Gastroesophageal sphincter (tissue), 4 donors: Measurements from ENCODE around the gene RSPH3. TPM values are rescaled to one million over a fixed set of nuclear protein-coding genes. Genes with fewer than 3 reads are reported as not detected.
"Not testable (repeated sequence)": the region's sequence is repeated elsewhere in the genome, so short reads cannot be mapped to it uniquely, and the experiment has no call there.

ENCODE experiments used
- ATAC-seq: fragments of 150-250 bp; one replicate; pipeline ENCODE4 v1.9.1; 2016; ENCODE audit warnings: mild to moderate bottlenecking, moderate library complexity
- H3K27ac ChIP-seq, 4 donors: fragments of 200-600 bp; sonication (generic) in 3 of 4; 1 replicate in 3 of 4; 2 replicates in 1 of 4; pipeline ENCODE4 v1.5.1; 2016 to 2019
- H3K27me3 ChIP-seq: fragments of 200-600 bp; sonication (generic); one replicate; pipeline ENCODE4 v1.5.1; 2019
- H3K36me3 ChIP-seq, 2 donors: fragments of 200-600 bp; sonication (generic); one replicate each; pipeline ENCODE4 v1.5.1; 2019; ENCODE audit warnings: control low read depth in 1 of 2
- H3K4me1 ChIP-seq, 3 donors: fragments of 200-600 bp; sonication (generic); 1 replicate in 2 of 3; 2 replicates in 1 of 3; pipeline ENCODE4 v1.5.1; 2016 to 2019; ENCODE audit warnings: control low read depth in 2 of 3
- H3K4me3 ChIP-seq, 2 donors: fragments of 200-600 bp; sonication (generic); one replicate each; pipeline ENCODE4 v1.5.1; 2019; ENCODE audit warnings: mild to moderate bottlenecking in 1 of 2, moderate library complexity in 1 of 2
- H3K9me3 ChIP-seq, 3 donors: fragments of 200-600 bp; sonication (generic); one replicate each; pipeline ENCODE4 v1.5.1; 2017 to 2019; ENCODE audit warnings: control low read depth in 2 of 3
- EP300 ChIP-seq: sonication (generic); formaldehyde crosslinking; IDR thresholded peaks from one replicate; pipeline ENCODE4 v1.6.1; 2017; ENCODE audit warnings: antibody characterized with exemption, mild to moderate bottlenecking
- POLR2A ChIP-seq, 2 donors: fragments of 450-650 bp; IDR thresholded peaks; one replicate each; pipeline ENCODE4 v1.6.1; 2017; ENCODE audit warnings: antibody characterized with exemption in 2 of 2, mild to moderate bottlenecking in 2 of 2, moderate library complexity in 1 of 2
- POLR2AphosphoS5 ChIP-seq: sonication (generic); formaldehyde crosslinking; IDR thresholded peaks from one replicate; pipeline ENCODE4 v1.6.1; 2017; ENCODE audit warnings: antibody characterized with exemption
- WGBS, 2 donors: methylation state at CpG; one replicate each; pipeline ENCODE4 v1.1.5; 2018; ENCODE audit warnings: low coverage in 1 of 2; 5-methylcytosine and 5-hydroxymethylcytosine counted together
- total RNA-seq, 4 donors: library from RNA; depleted of rRNA; stranded (reverse); fragments of >200 nt; gene quantifications; one replicate each; pipeline ENCODE4 v1.1.0, GENCODE V29; 2016
- TF ChIP-seq, protein P1 (sequence below), 4 experiments: fragments of 200-600 bp in 2 of 4; fragments of 450-650 bp in 2 of 4; sonication (generic) in 1 of 4; IDR thresholded peaks; one replicate each; pipeline ENCODE4 v1.5.1; 2017 to 2019; ENCODE audit warnings: antibody characterized with exemption in 4 of 4, mild to moderate bottlenecking in 2 of 4, moderate library complexity in 2 of 4

The RSPH3 gene
- total RNA-seq, 4 donors from 2014 or later: 6.7 to 23.1 (median 13.0) TPM

DNA sequence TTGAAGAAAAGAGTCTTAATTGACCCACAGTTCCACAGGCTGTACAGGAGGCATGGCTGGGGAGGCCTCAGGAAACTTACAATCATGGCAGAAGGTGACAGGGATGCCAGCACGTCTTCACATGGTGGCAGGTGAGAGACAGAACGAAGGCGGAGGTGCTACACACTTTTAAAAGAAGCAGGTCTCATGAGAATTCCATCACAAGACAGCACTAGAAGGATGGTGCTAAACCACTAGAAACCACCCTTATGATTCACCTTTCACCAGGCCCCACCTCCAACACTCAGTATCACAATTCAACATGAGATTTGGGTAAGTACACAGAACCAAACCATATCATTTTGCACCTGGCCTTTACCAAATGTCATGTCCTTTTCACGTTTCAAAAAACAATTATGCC lies 23.9 kb upstream of the RSPH3 start:
- TF ChIP-seq POLR2AphosphoS5 (no peak), POLR2A (IDR thresholded peaks at IDR 0.05) (no peak), EP300 (no peak)
- TF ChIP-seq, protein P1, sequence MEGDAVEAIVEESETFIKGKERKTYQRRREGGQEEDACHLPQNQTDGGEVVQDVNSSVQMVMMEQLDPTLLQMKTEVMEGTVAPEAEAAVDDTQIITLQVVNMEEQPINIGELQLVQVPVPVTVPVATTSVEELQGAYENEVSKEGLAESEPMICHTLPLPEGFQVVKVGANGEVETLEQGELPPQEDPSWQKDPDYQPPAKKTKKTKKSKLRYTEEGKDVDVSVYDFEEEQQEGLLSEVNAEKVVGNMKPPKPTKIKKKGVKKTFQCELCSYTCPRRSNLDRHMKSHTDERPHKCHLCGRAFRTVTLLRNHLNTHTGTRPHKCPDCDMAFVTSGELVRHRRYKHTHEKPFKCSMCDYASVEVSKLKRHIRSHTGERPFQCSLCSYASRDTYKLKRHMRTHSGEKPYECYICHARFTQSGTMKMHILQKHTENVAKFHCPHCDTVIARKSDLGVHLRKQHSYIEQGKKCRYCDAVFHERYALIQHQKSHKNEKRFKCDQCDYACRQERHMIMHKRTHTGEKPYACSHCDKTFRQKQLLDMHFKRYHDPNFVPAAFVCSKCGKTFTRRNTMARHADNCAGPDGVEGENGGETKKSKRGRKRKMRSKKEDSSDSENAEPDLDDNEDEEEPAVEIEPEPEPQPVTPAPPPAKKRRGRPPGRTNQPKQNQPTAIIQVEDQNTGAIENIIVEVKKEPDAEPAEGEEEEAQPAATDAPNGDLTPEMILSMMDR (IDR thresholded peaks at IDR 0.05): no peak
- Histone ChIP-seq H3K27me3 (no peaks in the 10 kb centered on the region), H3K4me1 (no peaks in the 10 kb centered on the region), H3K36me3 (no peaks in the 10 kb centered on the region), H3K9me3 (peaks cover 0 to 25% (median 0%) of the 10 kb centered on the region in 3 donors), H3K27ac (no peak overlapping the region), H3K4me3 (no peak overlapping the region)
- ATAC-seq: no peak
- WGBS, 2 donors: 81 to 91% methylated on average over 4 of the region's 4 CpGs

DNA sequence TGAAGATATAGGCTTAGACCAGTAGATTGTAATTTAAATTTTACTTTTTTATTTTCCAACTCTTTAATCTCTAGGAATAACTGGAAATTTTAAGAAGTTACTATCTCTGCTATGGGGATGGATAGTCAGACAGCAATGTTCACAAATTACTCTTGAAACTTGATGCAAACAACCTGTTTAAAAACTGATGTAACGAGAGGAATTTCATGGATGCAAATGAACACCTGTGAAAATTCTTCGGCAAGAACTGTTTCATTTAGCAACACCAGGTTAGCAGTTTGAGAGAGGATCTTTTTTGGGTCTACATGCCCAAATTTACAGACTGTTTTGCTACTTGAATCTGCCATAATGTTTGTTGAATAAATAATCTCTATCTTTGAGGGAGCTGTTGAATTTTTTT lies 20.0 kb upstream of the RSPH3 start:
- TF ChIP-seq EP300 (no peak), POLR2AphosphoS5 (no peak), POLR2A (IDR thresholded peaks at IDR 0.05) (no peak)
- Histone ChIP-seq H3K9me3 (peaks cover 0 to 19% (median 0%) of the 10 kb centered on the region in 3 donors), H3K36me3 (no peaks in the 10 kb centered on the region), H3K27me3 (no peaks in the 10 kb centered on the region), H3K4me1 (no peaks in the 10 kb centered on the region), H3K27ac (no peak overlapping the region), H3K4me3 (no peak overlapping the region)
- no peak for ATAC-seq
- 97 to 98% methylated on average over 2 of the region's 2 CpGs for WGBS, 2 donors

DNA sequence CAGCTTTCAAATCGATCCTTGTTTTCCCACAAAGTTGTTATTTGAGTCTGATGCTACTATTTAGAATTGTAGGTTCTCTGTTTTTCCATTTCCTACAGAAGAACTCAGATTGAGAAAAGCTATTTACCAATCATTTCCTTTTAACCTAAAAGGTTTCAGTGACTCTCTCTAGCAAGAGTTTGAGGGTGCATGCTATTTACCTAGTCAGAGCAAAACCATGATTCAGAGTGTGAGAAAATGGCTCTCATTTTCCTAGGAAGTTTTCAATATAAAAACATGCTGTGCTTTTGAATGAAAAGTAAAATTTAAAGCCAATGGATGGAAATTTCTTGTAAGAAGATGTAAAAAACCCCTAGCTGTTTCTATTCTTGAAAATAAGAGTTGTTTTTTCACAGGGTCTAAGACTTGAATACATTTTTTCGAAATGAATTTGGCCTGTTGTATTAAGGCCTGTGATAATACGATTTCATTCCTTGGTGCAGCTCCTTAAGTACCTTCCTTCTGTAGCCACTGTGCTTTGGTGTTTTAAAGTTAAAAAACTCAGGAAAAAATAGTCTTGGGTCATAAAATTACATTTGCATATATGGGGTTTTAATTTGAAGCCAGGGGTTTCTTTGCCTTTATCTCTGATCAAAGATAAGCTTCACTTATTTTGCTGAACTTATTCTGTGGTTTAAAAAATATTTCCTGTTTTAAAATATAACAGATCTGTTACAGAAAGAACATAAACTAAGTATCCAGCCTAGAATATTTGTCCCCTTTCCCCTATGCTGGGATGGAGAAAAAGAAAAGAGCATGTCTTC lies 18.0 kb upstream of the RSPH3 start:
- Histone ChIP-seq H3K4me3 (no peak overlapping the region), H3K27ac (no peak overlapping the region), H3K9me3 (peaks cover 0 to 9% (median 0%) of the 10 kb centered on the region in 3 donors), H3K27me3 (no peaks in the 10 kb centered on the region), H3K4me1 (no peaks in the 10 kb centered on the region), H3K36me3 (no peaks in the 10 kb centered on the region)
- no peak for ATAC-seq
- TF ChIP-seq POLR2A (IDR thresholded peaks at IDR 0.05): no peak
- TF ChIP-seq POLR2AphosphoS5: no peak
- no peak for TF ChIP-seq EP300
- TF ChIP-seq, protein P1 (IDR thresholded peaks at IDR 0.05): no peak
- WGBS, 2 donors: 73 to 85% methylated on average over 3 of the region's 3 CpGs

DNA sequence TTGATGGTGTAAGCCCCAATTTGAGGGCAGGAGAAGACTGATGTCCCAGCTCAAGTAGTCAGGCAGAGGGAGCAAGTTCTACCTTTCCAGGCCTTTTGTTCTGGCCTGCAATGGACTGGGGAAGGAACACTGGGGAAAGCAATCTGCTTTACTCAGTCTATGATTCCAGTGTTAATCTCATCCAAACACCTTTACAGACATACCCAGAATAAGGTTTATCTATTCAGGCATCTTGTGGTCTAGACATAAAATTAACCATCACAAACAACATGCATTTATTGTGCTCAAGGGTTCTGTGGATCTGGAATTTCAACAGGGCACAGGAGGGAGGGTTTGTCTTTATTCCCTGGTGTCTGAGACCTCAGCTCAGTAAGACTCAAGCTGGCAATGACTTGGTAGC lies 14.4 kb upstream of the RSPH3 start:
- no peak for ATAC-seq
- TF ChIP-seq, protein P1 (IDR thresholded peaks at IDR 0.05): no peak
- TF ChIP-seq EP300: no peak
- no peak for TF ChIP-seq POLR2AphosphoS5
- TF ChIP-seq POLR2A (IDR thresholded peaks at IDR 0.05): no peak
- Histone ChIP-seq H3K4me3 (no peak overlapping the region), H3K27me3 (no peaks in the 10 kb centered on the region), H3K36me3 (no peaks in the 10 kb centered on the region), H3K4me1 (no peaks in the 10 kb centered on the region), H3K9me3 (peaks cover 0 to 9% (median 0%) of the 10 kb centered on the region in 3 donors), H3K27ac (no peak overlapping the region)

DNA sequence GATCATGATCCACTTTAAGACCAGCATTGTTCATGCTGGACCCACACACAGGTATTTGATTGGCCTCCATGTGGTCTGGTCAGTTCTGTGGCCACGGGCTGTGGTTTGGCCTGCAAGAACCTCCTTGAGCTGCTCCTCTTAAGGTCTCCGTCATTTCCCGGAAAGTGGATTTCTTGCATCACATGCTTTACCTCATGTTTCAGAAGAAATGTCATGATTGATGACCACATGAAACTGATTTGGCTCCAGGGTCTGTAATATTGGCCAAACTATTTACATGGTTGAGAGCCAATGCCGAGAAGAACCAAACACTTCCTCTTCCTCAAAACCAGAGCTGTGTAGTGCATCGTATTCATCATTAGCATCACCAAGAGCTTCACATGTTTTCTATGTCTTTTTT lies 13.2 kb upstream of the RSPH3 start:
- no peaks in the 10 kb centered on the region for H3K4me1 ChIP-seq
- WGBS, 2 donors: 67 to 75% methylated on average over 3 to 5 of the region's 5 CpGs
- no peak overlapping the region for H3K4me3 ChIP-seq
- H3K27ac ChIP-seq: no peak overlapping the region
- no peaks in the 10 kb centered on the region for H3K36me3 ChIP-seq
- no peak for ATAC-seq
- TF ChIP-seq POLR2AphosphoS5 (peak; percentile 11), POLR2A (IDR thresholded peaks at IDR 0.05) (no peak)
- H3K9me3 ChIP-seq: peaks cover 0 to 9% (median 0%) of the 10 kb centered on the region in 3 donors
- H3K27me3 ChIP-seq: no peaks in the 10 kb centered on the region

DNA sequence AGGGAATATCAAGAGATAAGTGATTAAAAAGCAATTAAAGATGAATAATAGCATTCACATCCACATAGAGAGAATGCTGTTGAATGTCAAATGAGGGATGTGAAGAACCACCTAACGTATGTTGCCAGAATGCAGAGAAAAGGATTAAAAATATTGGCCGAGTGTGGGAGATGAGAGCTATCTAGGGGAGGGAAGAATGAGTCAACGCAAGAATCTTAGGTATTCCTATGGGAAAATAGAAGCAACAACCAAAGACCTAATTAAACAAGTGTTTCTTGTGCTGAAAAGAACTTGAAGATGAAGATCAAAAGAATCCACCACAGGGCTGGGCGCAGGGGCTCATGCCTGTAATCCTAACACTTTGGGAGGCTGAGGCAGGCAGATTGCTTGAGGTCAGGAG lies 12.2 kb upstream of the RSPH3 start:
- Histone ChIP-seq H3K9me3 (peaks cover 0 to 9% (median 0%) of the 10 kb centered on the region in 3 donors), H3K27me3 (no peaks in the 10 kb centered on the region), H3K4me3 (no peak overlapping the region), H3K27ac (no peak overlapping the region), H3K4me1 (no peaks in the 10 kb centered on the region), H3K36me3 (no peaks in the 10 kb centered on the region)
- 74 to 90% methylated on average over 4 of the region's 4 CpGs for WGBS, 2 donors
- TF ChIP-seq EP300: no peak
- TF ChIP-seq, protein P1 (IDR thresholded peaks at IDR 0.05): no peak
- no peak for TF ChIP-seq POLR2A (IDR thresholded peaks at IDR 0.05)
- no peak for TF ChIP-seq POLR2AphosphoS5
- no peak for ATAC-seq

DNA sequence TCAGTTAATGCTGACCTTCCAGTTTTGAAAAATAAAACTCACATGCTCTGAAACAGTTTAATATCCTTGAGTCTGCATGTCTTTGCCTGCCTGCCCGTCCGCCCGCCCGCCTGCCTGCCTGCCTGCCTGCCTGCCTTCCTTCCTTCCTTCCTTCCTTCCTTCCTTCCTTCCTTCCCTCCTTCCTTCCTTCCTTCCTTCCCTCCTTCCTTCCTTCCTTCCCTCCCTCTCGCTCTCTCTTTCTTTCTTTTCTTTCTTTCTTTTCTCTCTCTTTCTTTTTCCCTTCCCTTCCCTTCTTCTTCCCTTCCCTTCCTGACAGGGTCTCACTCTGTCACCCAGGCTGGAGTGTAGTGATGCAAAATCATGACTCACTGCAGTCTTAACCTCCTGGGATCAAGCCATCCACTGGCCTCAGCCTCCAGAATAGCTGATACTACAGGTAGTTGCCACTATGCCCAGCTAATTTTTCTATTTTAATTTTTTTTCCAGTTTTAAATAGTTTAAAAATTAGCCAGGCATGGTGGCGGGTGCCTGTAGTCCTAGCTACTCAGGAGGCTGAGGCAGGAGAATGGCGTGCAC lies 10.1 kb upstream of the RSPH3 start:
- ATAC-seq, H3K4me1 ChIP-seq, H3K4me3 ChIP-seq, H3K27ac ChIP-seq, H3K9me3 ChIP-seq, H3K27me3 ChIP-seq, H3K36me3 ChIP-seq: not testable (repeated sequence)
- WGBS, 2 donors: 0 to 72% methylated on average over 1 to 6 of the region's 7 CpGs
